K562 (cell line): ENCODE measurements around the gene CDSN. TPM values are rescaled to one million over a fixed set of nuclear protein-coding genes. Genes with fewer than 3 reads are reported as not detected.

Source experiments
- ATAC-seq: fragments of 200-7000 bp; cut with Tn5 transposase; 3 replicates; pipeline ENCODE4 v1.9.1; 2020; ENCODE audit warnings: moderate library complexity
- BruUV-seq: library from RNA; stranded (reverse); fragments of 400-500 nt; replicated peaks from 2 replicates; lab custom pipeline; 2021; lab: Mats Ljungman, UMichigan
- CTCF ChIA-PET: fragments of 300-600 bp; formaldehyde crosslinking; extraction: SDS; loops from one replicate; lab custom pipeline; 2021; ENCODE audit warnings: low intra/inter-chr PET ratio; lab: Yijun Ruan, JAX
- POLR2A ChIA-PET: fragments of 300-600, 350-650 bp; sonication (Branson Sonifier 250); formaldehyde crosslinking; extraction: SDS; loops from one replicate; lab custom pipeline; 2021; ENCODE audit warnings: antibody characterized with exemption, inconsistent platforms; lab: Yijun Ruan, JAX
- DNase-seq, 4 experiments: peaks; one replicate each; pipeline versions ENCODE4 v3.0.0 to v3.0.0-alpha.2; 2011 to 2018; ENCODE audit warnings: low spot score in 3 of 4, mixed read lengths in 3 of 4; ENCODE audit errors: extremely low read depth in 1 of 4
- FAIRE-seq: peaks from 2 replicates; lab custom pipeline; 2011; peaks lifted over from hg19 to GRCh38; lab: Jason Lieb, UNC
- H2AFZ ChIP-seq: 2 replicates; pipeline ENCODE4 v1.6.0; 2011; ENCODE audit warnings: low read depth, low read length, control low read depth, inconsistent platforms
- H3K27ac ChIP-seq: fragments of 200-600 bp; 3 replicates; pipeline ENCODE4 v1.8.0; 2011; ENCODE audit warnings: low read depth, mild to moderate bottlenecking, control low read depth, inconsistent platforms, low read length, moderate library complexity, mixed read lengths; ENCODE audit errors: extremely low read depth
- H3K27me3 ChIP-seq, 2 experiments: fragments of 300-600 bp in 1 of 2; 2 replicates in 1 of 2; 3 replicates in 1 of 2; pipeline versions ENCODE4 v1.6.0 to v1.8.0; 2011; ENCODE audit warnings: inconsistent platforms in 2 of 2, low read length in 2 of 2, mild to moderate bottlenecking in 1 of 2, mixed read lengths in 1 of 2, moderate library complexity in 1 of 2; ENCODE audit not compliant: control insufficient read depth in 2 of 2, insufficient read depth in 2 of 2
- H3K36me3 ChIP-seq: fragments of 300-600 bp; 3 replicates; pipeline ENCODE4 v1.8.0; 2011; ENCODE audit warnings: mild to moderate bottlenecking, low read length, inconsistent platforms; ENCODE audit not compliant: control insufficient read depth, insufficient read depth
- H3K4me1 ChIP-seq, 2 experiments: fragments of 200-600 bp in 1 of 2; replicated peaks in 1 of 2; 2 replicates in 1 of 2; 3 replicates in 1 of 2; pipeline versions ENCODE4 v1.5.1 to v1.8.0; 2011; ENCODE audit warnings: inconsistent platforms in 2 of 2, low read length in 2 of 2, mild to moderate bottlenecking in 1 of 2, mixed read lengths in 1 of 2, moderate library complexity in 1 of 2; ENCODE audit not compliant: control insufficient read depth in 2 of 2, insufficient read depth in 2 of 2
- H3K4me2 ChIP-seq: 2 replicates; pipeline ENCODE4 v1.6.1; 2011; ENCODE audit warnings: low read length, control low read depth, inconsistent platforms, mixed read lengths; ENCODE audit not compliant: insufficient read depth
- H3K4me3 ChIP-seq: fragments of 200-600 bp; sonication (generic), shearing (Covaris generic); 2 replicates; pipeline ENCODE4 v1.5.1; 2016; ENCODE audit warnings: control low read depth, inconsistent platforms
- H3K79me2 ChIP-seq: fragments of 200-600 bp; 3 replicates; pipeline ENCODE4 v1.8.0; 2011; ENCODE audit warnings: low read length, inconsistent platforms; ENCODE audit not compliant: control insufficient read depth, insufficient read depth
- H3K9ac ChIP-seq, 2 experiments: 2 replicates each; pipeline versions ENCODE4 v1.6.0 to v1.6.1; 2011; ENCODE audit warnings: low read depth in 2 of 2, low read length in 2 of 2, control low read depth in 1 of 2, inconsistent platforms in 1 of 2, mild to moderate bottlenecking in 1 of 2, mixed read lengths in 1 of 2; ENCODE audit not compliant: insufficient read depth in 1 of 2
- H3K9me1 ChIP-seq: one replicate; pipeline ENCODE4 v1.6.0; 2011; ENCODE audit warnings: inconsistent platforms, mild to moderate bottlenecking, low read length, moderate library complexity; ENCODE audit not compliant: control insufficient read depth, insufficient read depth
- H3K9me3 ChIP-seq: replicated peaks from 2 replicates; pipeline ENCODE4 v1.5.1; 2011; ENCODE audit warnings: low read depth, low read length, inconsistent platforms; ENCODE audit not compliant: control insufficient read depth, insufficient read depth
- H4K20me1 ChIP-seq: replicated peaks from 2 replicates; pipeline ENCODE4 v1.6.1; 2011; ENCODE audit warnings: low read length, inconsistent platforms, mixed read lengths; ENCODE audit not compliant: control insufficient read depth, insufficient read depth
- CEBPB ChIP-seq: fragments of 450-650 bp; IDR thresholded peaks from 2 replicates; pipeline ENCODE4 v1.6.1; 2016; ENCODE audit warnings: missing genetic modification characterization, missing compliant biosample characterization
- CEBPG ChIP-seq, 3 experiments: fragments of 200-800 bp in 1 of 3; sonication (Bioruptor generic) in 1 of 3; sonication (generic) in 1 of 3; formaldehyde crosslinking in 1 of 3; IDR thresholded peaks in 2 of 3; conservative IDR thresholded peaks in 1 of 3; 2 replicates each; pipeline versions ENCODE4 v1.6.1 to v1.8.0; 2016 to 2022; ENCODE audit warnings: missing compliant biosample characterization in 2 of 3, missing genetic modification characterization in 2 of 3, mild to moderate bottlenecking in 1 of 3, missing genetic modification reagents in 1 of 3
- E2F3 ChIP-seq: fragments of 250-450 bp; sonication (Bioruptor Pico); IDR thresholded peaks from 2 replicates; pipeline ENCODE4 v1.4.0; 2020; ENCODE audit warnings: mild to moderate bottlenecking
- ESRRA ChIP-seq: fragments of 450-650 bp; IDR thresholded peaks from 2 replicates; pipeline ENCODE4 v1.6.1; 2014; ENCODE audit warnings: low read depth, mild to moderate bottlenecking, moderate library complexity, borderline replicate concordance
- FOSL1 ChIP-seq: fragments of 200-800 bp; sonication (Bioruptor generic); conservative IDR thresholded peaks from 2 replicates; pipeline ENCODE4 v1.6.1; 2016; ENCODE audit warnings: missing genetic modification characterization, missing compliant biosample characterization
- NCOA2 ChIP-seq, 2 experiments: fragments of 450-650 bp; IDR thresholded peaks; 2 replicates each; pipeline ENCODE4 v1.6.1; 2018; ENCODE audit warnings: mild to moderate bottlenecking in 2 of 2, moderate library complexity in 1 of 2; ENCODE audit not compliant: partially characterized antibody in 2 of 2
- NFIC ChIP-seq: fragments of 450-650 bp; IDR thresholded peaks from 2 replicates; pipeline ENCODE4 v1.6.1; 2017; ENCODE audit warnings: mild to moderate bottlenecking, inconsistent platforms
- NFYB ChIP-seq: IDR thresholded peaks from 2 replicates; pipeline ENCODE4 v1.6.1; 2011; ENCODE audit warnings: mild to moderate bottlenecking, moderate library complexity; ENCODE audit not compliant: insufficient read length; ENCODE audit errors: extremely low read depth
- PCBP1 ChIP-seq: fragments of 200-400 bp; formaldehyde crosslinking; IDR thresholded peaks from 2 replicates; pipeline ENCODE4 v1.6.1; 2018; ENCODE audit warnings: mild to moderate bottlenecking, low read depth, low read length; ENCODE audit not compliant: poor library complexity, severe bottlenecking
- RFX1 ChIP-seq: fragments of 450-650 bp; IDR thresholded peaks from 2 replicates; pipeline ENCODE4 v1.6.1; 2016; ENCODE audit warnings: mild to moderate bottlenecking, moderate library complexity
- SRF ChIP-seq, 2 experiments: fragments of 250-450, 450-650 bp in 1 of 2; sonication (Bioruptor Pico) in 1 of 2; sonication (generic) in 1 of 2; formaldehyde crosslinking; IDR thresholded peaks; 2 replicates each; pipeline versions ENCODE4 v1.5.0 to v1.5.1; 2020 to 2022; ENCODE audit warnings: mild to moderate bottlenecking in 1 of 2, missing genetic modification reagents in 1 of 2
- TEAD1 ChIP-seq, 2 experiments: fragments of 450-650 bp in 1 of 2; sonication (generic) in 1 of 2; formaldehyde crosslinking; IDR thresholded peaks; 2 replicates each; pipeline versions ENCODE4 v1.4.0 to v1.8.0; 2020 to 2022; ENCODE audit warnings: mild to moderate bottlenecking in 2 of 2, missing genetic modification reagents in 1 of 2
- ZC3H4 ChIP-seq: sonication (generic); formaldehyde crosslinking; IDR thresholded peaks from 2 replicates; pipeline ENCODE4 v1.9.0; 2021; ENCODE audit warnings: missing genetic modification reagents, borderline replicate concordance
- ZNF165 ChIP-seq: fragments of 250-450 bp; sonication (Bioruptor Pico); IDR thresholded peaks from 2 replicates; pipeline ENCODE4 v1.4.0; 2020; ENCODE audit warnings: borderline replicate concordance
- in situ Hi-C: fragments of 300-500 bp; cut with MboI; formaldehyde crosslinking; loops from 4 replicates; pipeline ENCODE4 v1.15.0; 2018; ENCODE audit warnings: inconsistent platforms, mixed read lengths
- intact Hi-C: fragments of 100-400 bp; cut with micrococcal nuclease; formaldehyde crosslinking; loops from 2 replicates; pipeline ENCODE4 v1.14.2; 2022
- polyA plus RNA-seq, 8 experiments: library from polyadenylated mRNA; depleted of rRNA in 4 of 8; stranded (reverse) in 5 of 8; unstranded in 3 of 8; fragments of >200 nt; fragmentation: Nextera tagmentation in 2 of 8; fragmentation: Illumina TruSeq in 1 of 8; extraction: Ambion mirVana in 2 of 8; extraction: Trizol in 1 of 8; gene quantifications; 2 replicates each; pipeline versions ENCODE4 v1.2.1 to v1.2.3, GENCODE V29; 2011 to 2014; ENCODE audit warnings: inconsistent platforms in 1 of 8, missing spikeins in 1 of 8
- total RNA-seq, 7 experiments: library from RNA; depleted of rRNA in 6 of 7; stranded (reverse); fragments of >200 nt in 6 of 7; fragmentation: Illumina TruSeq in 2 of 7; extraction: Trizol in 2 of 7; gene quantifications; 2 replicates each; pipeline versions ENCODE4 v1.2.1 to v1.2.3, GENCODE V29; 2011 to 2021; ENCODE audit warnings: low replicate concordance in 1 of 7
- TF ChIP-seq, protein P1 (sequence below), 2 experiments: fragments of 450-650 bp in 1 of 2; sonication (generic) in 1 of 2; formaldehyde crosslinking in 1 of 2; IDR thresholded peaks in 1 of 2; conservative IDR thresholded peaks in 1 of 2; 2 replicates each; pipeline versions ENCODE4 v1.6.1 to v1.8.1; 2016 to 2023; ENCODE audit warnings: mild to moderate bottlenecking in 2 of 2, moderate library complexity in 2 of 2, inconsistent platforms in 1 of 2, missing genetic modification reagents in 1 of 2
- TF ChIP-seq, protein P2 (sequence below), 2 experiments: fragments of 450-650 bp in 1 of 2; sonication (generic) in 1 of 2; formaldehyde crosslinking; conservative IDR thresholded peaks; 2 replicates each; pipeline versions ENCODE4 v1.4.0 to v1.8.1; 2020 to 2022; ENCODE audit warnings: mild to moderate bottlenecking in 1 of 2, missing genetic modification reagents in 1 of 2
- TF ChIP-seq, protein P3 (sequence below): IDR thresholded peaks from 2 replicates; pipeline ENCODE4 v1.6.1; 2011; ENCODE audit not compliant: insufficient read length; ENCODE audit errors: extremely low read depth
- TF ChIP-seq, protein P4 (sequence below): fragments of 250-450 bp; sonication (Bioruptor Pico); IDR thresholded peaks from 2 replicates; pipeline ENCODE4 v1.8.0; 2022; ENCODE audit warnings: moderate library complexity, mild to moderate bottlenecking, inconsistent platforms

Gene CDSN
- total and polyA plus RNA-seq, 9 of the 15 experiments (the other 6 are each of a cell fraction or from before 2014, with no cell fraction given), result not detected

DNA sequence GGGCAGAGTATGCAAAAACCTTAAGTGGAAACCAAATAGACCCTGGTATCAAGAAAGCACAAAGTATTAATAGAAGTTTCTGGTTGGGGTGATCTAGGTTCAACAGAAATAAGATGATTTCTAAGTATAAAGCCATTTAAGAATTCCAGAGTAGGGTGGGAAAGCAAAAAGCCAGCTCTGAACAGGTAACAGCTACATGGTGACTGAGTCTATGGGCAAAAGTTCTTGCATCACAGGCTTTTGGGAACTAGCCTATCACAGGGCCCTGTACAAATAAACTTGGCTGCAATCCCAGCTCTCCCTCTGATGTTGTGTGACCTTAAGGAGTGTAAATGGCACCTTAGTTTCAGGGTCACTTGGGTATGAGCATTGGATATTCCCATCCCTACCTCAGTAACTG, 43.7 kb upstream of the CDSN start:
- Histone ChIP-seq H2AFZ (no peak overlapping the region), H3K9me3 (no peaks in the 10 kb centered on the region), H3K4me3 (no peak overlapping the region), H3K9me1 (no peaks in the 10 kb centered on the region), H3K27me3 (no peaks in the 10 kb centered on the region), H3K9ac (no peak overlapping the region), H3K4me2 (no peak overlapping the region), H3K79me2 (peaks cover 12% of the 10 kb centered on the region; the same call in 2 of the 3 replicates), H3K36me3 (peaks cover 21% of the 10 kb centered on the region; the same call in 2 of the 3 replicates), H3K27ac (no peak overlapping the region), H4K20me1 (no peaks in the 10 kb centered on the region; the same call in 1 of the 2 replicates), H3K4me1 (peaks cover 10 to 15% of the 10 kb centered on the region in 2 experiments; a peak in 4 of 5 replicates)
- peak in 1 of 4 experiments; percentile 35 for DNase-seq
- intact Hi-C loops (no loop called here), in situ Hi-C loops (no loop called here)
- BruUV-seq, result no TSS peak
- FAIRE-seq, result no peak
- ATAC-seq, result peak; percentile 64
- CTCF ChIA-PET, result no interaction called here
- POLR2A ChIA-PET, result interaction anchor here (0.7 to 1.0 kb wide), 2 partner anchors 31 to 33 kb away, joined by 3 read pairs; no protein-coding TSS in a partner anchor
- TF ChIP-seq, protein P1, sequence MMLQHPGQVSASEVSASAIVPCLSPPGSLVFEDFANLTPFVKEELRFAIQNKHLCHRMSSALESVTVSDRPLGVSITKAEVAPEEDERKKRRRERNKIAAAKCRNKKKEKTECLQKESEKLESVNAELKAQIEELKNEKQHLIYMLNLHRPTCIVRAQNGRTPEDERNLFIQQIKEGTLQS (IDR thresholded peaks at IDR 0.05), result peak; percentile 51
- TF ChIP-seq, protein P1 (CRISPR knock-in tag; conservative IDR thresholded peaks at IDR 0.05), result no peak
- TF ChIP-seq RFX1 (no peak), SRF (CRISPR knock-in tag; IDR thresholded peaks at IDR 0.05) (no peak), PCBP1 (no peak), NFIC (peak; percentile 57; the same call in 1 of the 2 replicates), FOSL1 (tag) (0 out of 2 replicates have a peak, but pooled peaks have one; percentile 14), ZC3H4 (CRISPR knock-in tag) (no peak), NFYB (peak; percentile 36), E2F3 (no peak), ESRRA (0 out of 2 replicates have a peak, but pooled peaks have one; percentile 27), TEAD1 (CRISPR knock-in tag; IDR thresholded peaks at IDR 0.05) (no peak), CEBPB (tag) (peak; percentile 78), ZNF165 (CRISPR knock-in tag) (no peak), CEBPG (CRISPR knock-in tag; IDR thresholded peaks at IDR 0.05) (no peak), CEBPG (tag; conservative IDR thresholded peaks at IDR 0.05 in 1 of 2, IDR thresholded peaks at IDR 0.05 in 1 of 2) (peak in 1 of 2 experiments; percentile 40; a peak in 2 of 4 replicates), NCOA2 (IDR thresholded peaks at IDR 0.05; ENCODE audit: partially characterized antibody in 2 of 2) (no peak)
- TF ChIP-seq, protein P2, sequence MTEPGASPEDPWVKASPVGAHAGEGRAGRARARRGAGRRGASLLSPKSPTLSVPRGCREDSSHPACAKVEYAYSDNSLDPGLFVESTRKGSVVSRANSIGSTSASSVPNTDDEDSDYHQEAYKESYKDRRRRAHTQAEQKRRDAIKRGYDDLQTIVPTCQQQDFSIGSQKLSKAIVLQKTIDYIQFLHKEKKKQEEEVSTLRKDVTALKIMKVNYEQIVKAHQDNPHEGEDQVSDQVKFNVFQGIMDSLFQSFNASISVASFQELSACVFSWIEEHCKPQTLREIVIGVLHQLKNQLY (CRISPR knock-in tag; conservative IDR thresholded peaks at IDR 0.05), result no peak
- TF ChIP-seq, protein P3, sequence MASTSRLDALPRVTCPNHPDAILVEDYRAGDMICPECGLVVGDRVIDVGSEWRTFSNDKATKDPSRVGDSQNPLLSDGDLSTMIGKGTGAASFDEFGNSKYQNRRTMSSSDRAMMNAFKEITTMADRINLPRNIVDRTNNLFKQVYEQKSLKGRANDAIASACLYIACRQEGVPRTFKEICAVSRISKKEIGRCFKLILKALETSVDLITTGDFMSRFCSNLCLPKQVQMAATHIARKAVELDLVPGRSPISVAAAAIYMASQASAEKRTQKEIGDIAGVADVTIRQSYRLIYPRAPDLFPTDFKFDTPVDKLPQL, result no peak
- TF ChIP-seq, protein P4, sequence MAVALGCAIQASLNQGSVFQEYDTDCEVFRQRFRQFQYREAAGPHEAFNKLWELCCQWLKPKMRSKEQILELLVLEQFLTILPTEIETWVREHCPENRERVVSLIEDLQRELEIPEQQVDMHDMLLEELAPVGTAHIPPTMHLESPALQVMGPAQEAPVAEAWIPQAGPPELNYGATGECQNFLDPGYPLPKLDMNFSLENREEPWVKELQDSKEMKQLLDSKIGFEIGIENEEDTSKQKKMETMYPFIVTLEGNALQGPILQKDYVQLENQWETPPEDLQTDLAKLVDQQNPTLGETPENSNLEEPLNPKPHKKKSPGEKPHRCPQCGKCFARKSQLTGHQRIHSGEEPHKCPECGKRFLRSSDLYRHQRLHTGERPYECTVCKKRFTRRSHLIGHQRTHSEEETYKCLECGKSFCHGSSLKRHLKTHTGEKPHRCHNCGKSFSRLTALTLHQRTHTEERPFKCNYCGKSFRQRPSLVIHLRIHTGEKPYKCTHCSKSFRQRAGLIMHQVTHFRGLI, result no peak
